HEK293T (cell line): ENCODE measurements around the gene LGMN.

Experiments
- CTCF ChIA-PET: fragments of 350-600 bp; formaldehyde crosslinking; extraction: SDS; loops from one replicate; lab custom pipeline; 2021; ENCODE audit warnings: antibody characterized with exemption, inconsistent platforms; lab: Yijun Ruan, JAX
- POLR2A ChIA-PET: fragments of 350-600 bp; formaldehyde crosslinking; extraction: SDS; loops from one replicate; lab custom pipeline; 2020; ENCODE audit warnings: antibody characterized with exemption, inconsistent platforms; lab: Yijun Ruan, JAX
- DNase-seq: peaks from one replicate; pipeline ENCODE4 v3.0.0; 2012; ENCODE audit warnings: mixed read lengths; ENCODE audit errors: extremely low spot score
- ARNT ChIP-seq: fragments of 450-650 bp; IDR thresholded peaks from 2 replicates; pipeline ENCODE4 v1.6.1; 2017; ENCODE audit warnings: mild to moderate bottlenecking
- BHLHE40 ChIP-seq: fragments of 450-650 bp; IDR thresholded peaks from 2 replicates; pipeline ENCODE4 v1.6.1; 2016; ENCODE audit warnings: mild to moderate bottlenecking, moderate library complexity, borderline replicate concordance
- CTBP1 ChIP-seq: fragments of 450-650 bp; IDR thresholded peaks from 2 replicates; pipeline ENCODE4 v1.6.1; 2016; ENCODE audit warnings: borderline replicate concordance
- ELF4 ChIP-seq: fragments of 450-650 bp; IDR thresholded peaks from 2 replicates; pipeline ENCODE4 v1.6.1; 2017; ENCODE audit warnings: antibody characterized with exemption
- FOXA1 ChIP-seq: fragments of 450-650 bp; IDR thresholded peaks from 2 replicates; pipeline ENCODE4 v1.6.1; 2016; ENCODE audit warnings: mild to moderate bottlenecking
- FOXK2 ChIP-seq: fragments of 450-650 bp; IDR thresholded peaks from 2 replicates; pipeline ENCODE4 v1.6.1; 2016; ENCODE audit warnings: mild to moderate bottlenecking
- FOXM1 ChIP-seq: fragments of 450-650 bp; IDR thresholded peaks from 2 replicates; pipeline ENCODE4 v1.6.1; 2017; ENCODE audit warnings: mild to moderate bottlenecking, borderline replicate concordance
- HDGF ChIP-seq: fragments of 450-650 bp; IDR thresholded peaks from 2 replicates; pipeline ENCODE4 v1.6.1; 2017; ENCODE audit warnings: antibody characterized with exemption, borderline replicate concordance
- L3MBTL2 ChIP-seq: fragments of 450-650 bp; conservative IDR thresholded peaks from 2 replicates; pipeline ENCODE4 v1.6.1; 2016; ENCODE audit warnings: mild to moderate bottlenecking
- LEF1 ChIP-seq: fragments of 450-650 bp; IDR thresholded peaks from 2 replicates; pipeline ENCODE4 v1.6.1; 2017; ENCODE audit warnings: mild to moderate bottlenecking, borderline replicate concordance
- NFRKB ChIP-seq: fragments of 450-650 bp; IDR thresholded peaks from 2 replicates; pipeline ENCODE4 v1.6.1; 2016; ENCODE audit warnings: mild to moderate bottlenecking, moderate library complexity
- PKNOX1 ChIP-seq: fragments of 450-650 bp; IDR thresholded peaks from 2 replicates; pipeline ENCODE4 v1.6.1; 2016
- SP1 ChIP-seq: fragments of 450-650 bp; IDR thresholded peaks from 2 replicates; pipeline ENCODE4 v1.6.1; 2017
- SUZ12 ChIP-seq: fragments of 450-650 bp; IDR thresholded peaks from 2 replicates; pipeline ENCODE4 v1.6.1; 2016; ENCODE audit warnings: mild to moderate bottlenecking
- TARDBP ChIP-seq: fragments of 450-650 bp; IDR thresholded peaks from 2 replicates; pipeline ENCODE4 v1.6.1; 2016
- ZNF384 ChIP-seq: fragments of 450-650 bp; IDR thresholded peaks from 2 replicates; pipeline ENCODE4 v1.6.1; 2016

LGMN gene

DNA sequence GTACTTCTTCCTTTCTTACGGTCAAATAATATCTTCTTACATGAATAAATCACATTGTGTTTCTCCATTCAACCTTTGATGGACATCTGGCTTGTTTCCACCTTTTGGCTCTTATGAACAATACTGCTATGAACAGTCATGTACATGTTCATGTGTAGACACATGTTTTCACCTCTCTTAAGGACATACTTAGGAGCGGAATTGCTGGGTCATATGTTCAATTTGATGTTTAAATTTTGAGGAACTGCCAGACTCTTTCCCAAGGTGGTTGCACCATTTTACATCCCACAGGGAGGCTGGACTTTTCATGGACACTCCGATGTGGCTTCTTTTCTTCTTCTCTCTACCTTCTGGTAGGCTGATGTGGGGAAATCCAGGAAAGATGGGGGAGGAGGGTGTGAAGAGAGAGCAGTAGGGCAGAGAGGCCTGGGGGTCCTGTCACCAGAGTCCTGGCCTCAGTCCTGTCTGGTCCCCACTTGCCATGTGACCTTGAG lies 16.8 kb downstream of the LGMN start:
- no peak for TF ChIP-seq FOXK2
- no peak for TF ChIP-seq FOXM1
- TF ChIP-seq SUZ12, result no peak
- ChIA-PET CTCF (no interaction called here), POLR2A (no interaction called here)
- DNase-seq, result no peak

- CTCF ChIA-PET, result no interaction called here
- POLR2A ChIA-PET, result interaction anchor here (1.4 kb wide), 1 partner anchor 19 kb away, joined by 3 read pairs; the partner anchor contains the start of gene LGMN
- DNase-seq, result no peak
- TF ChIP-seq FOXK2 (no peak), ARNT (no peak), FOXM1 (no peak), TARDBP (no peak), LEF1 (no peak), L3MBTL2 (no peak), BHLHE40 (no peak), SP1 (no peak), ZNF384 (no peak), CTBP1 (no peak), SUZ12 (no peak), FOXA1 (no peak), PKNOX1 (no peak), ELF4 (no peak), HDGF (no peak), NFRKB (no peak)
Observed at GRCh38 chr14:92729634-92730358, 18.6 kb downstream of the LGMN start.

- CTCF ChIA-PET, result no interaction called here
- POLR2A ChIA-PET, result interaction anchor here (1.4 kb wide), 1 partner anchor 20 kb away, joined by 3 read pairs; the partner anchor contains the start of gene LGMN
- DNase-seq, result no peak
- TF ChIP-seq PKNOX1, result no peak
- no peak for TF ChIP-seq ZNF384
- TF ChIP-seq SP1, result no peak
Observed at GRCh38 chr14:92728759-92729364, 19.6 kb downstream of the LGMN start.

GRCh38 chr14:92726933-92727262 lies 21.5 kb downstream of the LGMN start:
- DNase-seq, result no peak
- POLR2A ChIA-PET, result interaction anchor here (2.2 kb wide), 1 partner anchor 21 kb away, joined by 10 read pairs; the partner anchor contains the start of gene LGMN
- no peak for TF ChIP-seq LEF1
- TF ChIP-seq L3MBTL2, result no peak
- CTCF ChIA-PET, result no interaction called here

DNA sequence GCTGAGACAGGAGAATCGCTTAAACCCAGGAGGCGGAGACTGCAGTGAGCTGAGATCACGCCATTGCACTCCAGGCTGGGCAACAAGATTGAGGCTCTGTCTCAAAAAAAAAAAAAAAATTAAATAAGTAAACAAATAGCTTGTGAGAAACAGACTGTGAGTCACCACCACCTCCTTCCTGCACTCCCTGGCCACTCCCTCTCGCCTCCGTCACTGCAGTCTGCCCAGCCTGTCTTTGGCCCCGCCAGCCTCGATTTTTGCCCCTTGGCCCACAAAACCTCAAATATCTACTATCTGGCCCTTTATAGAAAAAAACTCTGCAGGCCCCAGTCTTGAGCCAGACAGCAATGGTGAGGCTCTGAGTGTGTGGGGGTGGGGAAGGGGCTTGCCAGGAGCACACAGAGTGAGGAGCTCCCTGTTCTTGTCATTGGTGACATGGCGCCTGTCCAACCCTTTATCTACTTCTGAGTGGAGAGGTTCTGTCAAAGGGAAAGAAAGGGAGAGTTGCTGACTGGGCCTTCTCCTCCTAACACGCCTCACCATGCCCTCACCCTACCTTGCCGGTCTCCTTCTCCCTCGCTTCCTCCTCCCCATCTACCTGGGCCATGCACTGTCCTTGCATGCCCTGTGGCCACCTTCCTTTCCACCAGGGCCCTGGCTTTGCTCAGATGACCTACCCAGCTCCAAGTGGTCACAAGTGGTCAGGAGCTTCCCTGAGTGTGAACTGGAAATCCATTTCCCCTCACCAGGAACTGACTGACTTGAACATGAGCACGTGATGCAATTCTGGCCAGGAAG lies 22.1 kb downstream of the LGMN start:
- DNase-seq, result no peak
- no peak for TF ChIP-seq SUZ12
- no peak for TF ChIP-seq ARNT
- TF ChIP-seq LEF1, result no peak
- TF ChIP-seq CTBP1, result no peak
- TF ChIP-seq FOXA1, result no peak
- no peak for TF ChIP-seq L3MBTL2
- TF ChIP-seq FOXK2, result no peak
- TF ChIP-seq TARDBP, result no peak
- TF ChIP-seq PKNOX1, result no peak
- TF ChIP-seq HDGF, result no peak
- TF ChIP-seq SP1, result no peak
- no peak for TF ChIP-seq ELF4
- TF ChIP-seq BHLHE40, result no peak
- no peak for TF ChIP-seq FOXM1
- TF ChIP-seq NFRKB, result no peak
- CTCF ChIA-PET, result no interaction called here
- POLR2A ChIA-PET, result interaction anchor here (2.2 kb wide), 1 partner anchor 22 kb away, joined by 10 read pairs; the partner anchor contains the start of gene LGMN
